SK-N-SH (cell line): ENCODE measurements around the gene GNAS. TPM values are rescaled to one million over a fixed set of nuclear protein-coding genes. Genes with fewer than 3 reads are reported as not detected.
A peak's percentile ranks its signal among the peaks of the same experiment; 100 is the strongest.

Experiments
- CTCF ChIA-PET: fragments of 300-600, 350-600 bp; formaldehyde crosslinking; extraction: SDS; loops from one replicate; lab custom pipeline; 2021; lab: Yijun Ruan, JAX
- POLR2A ChIA-PET: fragments of 350-600 bp; sonication (Branson Sonifier 250); formaldehyde crosslinking; extraction: SDS; loops from one replicate; lab custom pipeline; 2020; ENCODE audit warnings: antibody characterized with exemption, inconsistent platforms; lab: Yijun Ruan, JAX
- DNase-seq: peaks from one replicate; pipeline ENCODE4 v3.0.0; 2012
- H2AFZ ChIP-seq: fragments of 200-600 bp; sonication (generic); 2 replicates; pipeline ENCODE4 v1.8.1; 2016; ENCODE audit warnings: antibody characterized with exemption, mild to moderate bottlenecking, low read depth
- H3F3A ChIP-seq: fragments of 200-600 bp; sonication (generic); replicated peaks from 2 replicates; pipeline ENCODE3; 2016; ENCODE audit warnings: antibody characterized with exemption, mild to moderate bottlenecking; ENCODE audit not compliant: insufficient read depth
- H3K27ac ChIP-seq, 2 experiments: fragments of 200-500 bp in 1 of 2; fragments of 200-600 bp in 1 of 2; sonication (Bioruptor generic) in 1 of 2; sonication (generic), shearing (Covaris generic) in 1 of 2; 2 replicates each; pipeline versions ENCODE4 v1.5.1 to v1.6.1; 2014 to 2016; ENCODE audit warnings: low read depth in 2 of 2, inconsistent platforms in 1 of 2, low read length in 1 of 2, mild to moderate bottlenecking in 1 of 2, mixed read lengths in 1 of 2
- H3K27me3 ChIP-seq: fragments of 200-600 bp; sonication (generic), shearing (Covaris generic); 2 replicates; pipeline ENCODE4 v1.6.1; 2016; ENCODE audit warnings: mixed run types; ENCODE audit not compliant: insufficient read depth
- H3K36me3 ChIP-seq, 2 experiments: fragments of 200-500 bp in 1 of 2; fragments of 200-600 bp in 1 of 2; sonication (Bioruptor generic) in 1 of 2; sonication (generic) in 1 of 2; replicated peaks in 1 of 2; 2 replicates each; pipeline versions ENCODE3 to v1.5.1; 2014 to 2016; ENCODE audit warnings: low read length in 1 of 2, mild to moderate bottlenecking in 1 of 2; ENCODE audit not compliant: insufficient read depth in 2 of 2, control insufficient read depth in 1 of 2
- H3K4me1 ChIP-seq, 2 experiments: fragments of 200-500 bp in 1 of 2; fragments of 200-600 bp in 1 of 2; sonication (Bioruptor generic) in 1 of 2; sonication (generic), shearing (Covaris generic) in 1 of 2; 2 replicates each; pipeline versions ENCODE4 v1.5.1 to v1.6.1; 2014 to 2016; ENCODE audit warnings: low read depth in 1 of 2, low read length in 1 of 2, mixed run types in 1 of 2; ENCODE audit not compliant: insufficient read depth in 2 of 2, control insufficient read depth in 1 of 2
- H3K4me2 ChIP-seq: fragments of 200-600 bp; sonication (generic), shearing (Covaris generic); 2 replicates; pipeline ENCODE4 v1.6.1; 2017; ENCODE audit warnings: mixed run types
- H3K4me3 ChIP-seq, 2 experiments: fragments of 200-500 bp in 1 of 2; fragments of 200-600 bp in 1 of 2; sonication (Bioruptor generic) in 1 of 2; sonication (generic), shearing (Covaris generic) in 1 of 2; 2 replicates each; pipeline versions ENCODE4 v1.5.1 to v1.8.1; 2014 to 2016; ENCODE audit warnings: low read depth in 2 of 2, inconsistent platforms in 1 of 2, low read length in 1 of 2, mild to moderate bottlenecking in 1 of 2, mixed read lengths in 1 of 2, moderate library complexity in 1 of 2
- H3K79me2 ChIP-seq: fragments of 200-600 bp; sonication (generic); 2 replicates; pipeline ENCODE4 v1.8.1; 2017; ENCODE audit warnings: mild to moderate bottlenecking; ENCODE audit not compliant: insufficient read depth
- H3K9ac ChIP-seq: fragments of 200-600 bp; sonication (generic); 2 replicates; pipeline ENCODE4 v1.6.1; 2017; ENCODE audit warnings: mixed run types
- H3K9me2 ChIP-seq: fragments of 200-600 bp; sonication (generic); 2 replicates; pipeline ENCODE4 v1.6.1; 2017; ENCODE audit warnings: mixed run types
- H3K9me3 ChIP-seq: fragments of 200-600 bp; sonication (generic); 2 replicates; pipeline ENCODE4 v1.6.1; 2017; ENCODE audit warnings: mixed run types, mild to moderate bottlenecking, moderate library complexity
- H4K20me1 ChIP-seq: fragments of 200-600 bp; sonication (generic); 2 replicates; pipeline ENCODE4 v1.6.1; 2017; ENCODE audit warnings: mild to moderate bottlenecking, mixed run types; ENCODE audit not compliant: insufficient read depth
- EP300 ChIP-seq, 2 experiments: IDR thresholded peaks; 2 replicates each; pipeline versions ENCODE4 v1.4.0 to v1.6.1; 2012; ENCODE audit warnings: borderline replicate concordance in 1 of 2, low read depth in 1 of 2, low read length in 1 of 2
- GABPA ChIP-seq: IDR thresholded peaks from 2 replicates; pipeline ENCODE4 v1.4.0; 2012; ENCODE audit warnings: low read depth, mild to moderate bottlenecking
- GATA2 ChIP-seq: sonication (generic); formaldehyde crosslinking; IDR thresholded peaks from 2 replicates; pipeline ENCODE4 v1.5.0; 2020; ENCODE audit warnings: mild to moderate bottlenecking, missing genetic modification reagents
- MAX ChIP-seq: IDR thresholded peaks from 2 replicates; pipeline ENCODE4 v1.4.0; 2012; ENCODE audit warnings: low read depth
- MXI1 ChIP-seq: IDR thresholded peaks from 2 replicates; pipeline ENCODE4 v1.6.1; 2012; ENCODE audit warnings: mild to moderate bottlenecking, low read depth, low read length, improper control_type of control experiment
- POLR2AphosphoS5 ChIP-seq: IDR thresholded peaks from 2 replicates; pipeline ENCODE4 v1.6.1; 2012; ENCODE audit warnings: low read depth, low read length
- RAD21 ChIP-seq: IDR thresholded peaks from 2 replicates; pipeline ENCODE4 v1.6.1; 2012; ENCODE audit warnings: mild to moderate bottlenecking, low read length
- RFX5 ChIP-seq: IDR thresholded peaks from 2 replicates; pipeline ENCODE4 v1.6.1; 2012; ENCODE audit warnings: mild to moderate bottlenecking, improper control_type of control experiment, low read length
- RXRA ChIP-seq: IDR thresholded peaks from 2 replicates; pipeline ENCODE4 v1.4.0; 2012; ENCODE audit warnings: low read depth, mild to moderate bottlenecking, borderline replicate concordance
- SMC3 ChIP-seq: IDR thresholded peaks from 2 replicates; pipeline ENCODE4 v1.6.1; 2012; ENCODE audit warnings: low read depth, low read length, improper control_type of control experiment
- TAF1 ChIP-seq: IDR thresholded peaks from 2 replicates; pipeline ENCODE4 v1.6.1; 2012; ENCODE audit warnings: low read depth, mild to moderate bottlenecking, low read length, moderate library complexity, borderline replicate concordance
- USF1 ChIP-seq: IDR thresholded peaks from 2 replicates; pipeline ENCODE4 v1.4.0; 2012; ENCODE audit warnings: low read depth, borderline replicate concordance
- WGBS: methylation state at CpG from one replicate; pipeline ENCODE4 v1.1.6; 2017; ENCODE audit warnings: low lambda C conversion rate; 5-methylcytosine and 5-hydroxymethylcytosine counted together
- polyA plus RNA-seq, 3 experiments: library from polyadenylated mRNA; depleted of rRNA; stranded (reverse); fragments of >200 nt; gene quantifications; 2 replicates each; pipeline ENCODE4 v1.2.3, GENCODE V29; 2012
- TF ChIP-seq, protein P1 (sequence below): IDR thresholded peaks from 2 replicates; pipeline ENCODE4 v1.6.1; 2012; ENCODE audit warnings: mild to moderate bottlenecking, low read depth, low read length, moderate library complexity

GNAS gene
- polyA plus RNA-seq, 1 of the 3 experiments (the other 2 are of a cell fraction), result 1,562 TPM

DNA sequence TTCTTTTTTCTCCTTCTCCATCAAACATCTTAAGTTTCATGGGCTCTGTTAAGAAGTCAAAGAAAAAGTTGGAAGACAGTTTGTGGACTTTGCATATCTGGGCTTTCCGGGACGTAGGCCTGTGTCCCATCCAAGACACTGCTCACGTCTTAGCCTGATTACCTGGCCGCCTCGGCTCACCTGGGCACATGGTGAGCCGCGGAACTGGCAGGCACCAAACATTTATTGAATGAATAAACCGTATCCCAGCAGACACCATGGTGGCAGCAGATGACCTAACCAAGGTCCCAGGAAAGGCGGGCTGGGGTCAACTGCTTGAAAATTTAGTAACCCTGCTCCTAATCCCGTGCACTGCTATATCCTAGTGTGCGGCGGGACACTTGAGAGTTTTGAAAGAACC lies 35.6 kb downstream of the GNAS start:
- no peak for DNase-seq
- ChIA-PET CTCF (no interaction called here), POLR2A (no interaction called here)
- no peak overlapping the region; a peak in 1 of 4 replicates for H3K27ac ChIP-seq
- H3K9ac ChIP-seq, result peak overlapping the region; percentile 72
- WGBS, result 72% methylated on average over 12 of the region's 12 CpGs
- peak overlapping the region; percentile 60 to 69 for H3K4me3 ChIP-seq
- no peaks in the 10 kb centered on the region for H3K9me3 ChIP-seq
- peaks cover 13% of the 10 kb centered on the region for H3F3A ChIP-seq
- H3K27me3 ChIP-seq, result no peaks in the 10 kb centered on the region
- H3K36me3 ChIP-seq, result peaks cover 0 to 9% of the 10 kb centered on the region in 2 experiments
- H2AFZ ChIP-seq, result peak overlapping the region; percentile 72; the same call in 1 of the 2 replicates
- H3K4me1 ChIP-seq, result peaks cover 0 to 14% of the 10 kb centered on the region in 2 experiments; a peak in 2 of 4 replicates
- no peaks in the 10 kb centered on the region for H3K9me2 ChIP-seq
- H3K4me2 ChIP-seq, result peak overlapping the region; percentile 74
- H3K79me2 ChIP-seq, result peaks cover 24% of the 10 kb centered on the region
- no peak for TF ChIP-seq RFX5
- no peak for TF ChIP-seq GATA2 (CRISPR knock-in tag)
- TF ChIP-seq SMC3, result no peak
- TF ChIP-seq POLR2AphosphoS5, result no peak
- TF ChIP-seq USF1, result no peak
- TF ChIP-seq RAD21, result no peak
- TF ChIP-seq GABPA, result no peak
- no peak for TF ChIP-seq RXRA
- no peak for TF ChIP-seq MAX
- peaks cover 4% of the 10 kb centered on the region; the same call in 1 of the 2 replicates for H4K20me1 ChIP-seq

DNA sequence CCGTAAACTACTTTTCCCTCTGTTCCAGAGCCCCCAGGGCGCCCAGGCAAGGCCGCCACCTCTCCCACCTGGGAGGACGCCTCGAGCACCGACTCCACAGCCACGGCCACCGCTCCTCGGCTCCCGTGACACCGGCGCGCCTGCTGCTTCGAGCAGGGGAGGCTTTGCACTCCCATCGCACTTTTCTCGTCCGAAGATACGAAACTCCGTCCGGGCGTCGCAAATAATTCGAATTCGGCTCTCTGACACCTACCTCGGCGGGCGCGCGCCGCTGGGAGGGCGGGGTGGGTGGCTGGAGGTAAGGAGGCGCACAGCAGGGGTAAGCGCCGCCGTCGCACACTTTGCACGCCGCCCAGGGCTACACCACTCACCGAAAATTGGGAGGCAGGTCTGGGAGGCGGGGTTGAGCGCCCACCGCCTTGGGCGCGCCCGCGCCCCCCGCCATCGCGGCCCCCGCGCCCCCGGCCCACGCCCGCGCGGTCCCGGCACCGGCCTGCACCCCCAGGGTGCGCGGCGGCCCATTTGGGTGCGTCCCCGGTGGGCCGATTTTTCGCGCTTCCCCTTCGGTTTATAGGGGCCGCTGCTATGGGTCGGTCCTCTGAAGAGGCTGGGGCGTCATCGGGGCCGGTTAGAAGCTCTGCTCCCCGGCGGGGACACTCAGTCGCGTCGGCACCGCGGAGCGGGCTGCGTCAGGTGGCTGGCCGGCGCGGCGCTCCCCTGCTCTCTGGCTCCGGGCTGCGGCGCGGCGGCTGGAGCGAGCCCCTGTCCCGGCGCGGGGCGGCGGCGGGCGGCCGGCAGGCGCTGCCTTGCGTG lies 36.2 kb downstream of the GNAS start:
- peak overlapping the region; percentile 50 to 71; a peak in 3 of 4 replicates for H3K27ac ChIP-seq
- peak; percentile 87 for DNase-seq
- POLR2A ChIA-PET, result interaction anchor here (0.6 to 1.0 kb wide), 5 partner anchors 9 to 501 kb away, joined by 3 to 5 read pairs (median 4); partner anchors contain the start of gene ATP5F1E

More for the DNA sequence above, 36.2 kb downstream of the GNAS start:
- TF ChIP-seq EP300 (IDR thresholded peaks at IDR 0.05; ENCODE audit: borderline replicate concordance in 1 of 2, low read depth in 1 of 2, low read length in 1 of 2) (no peak), GATA2 (CRISPR knock-in tag) (no peak), TAF1 (peak; percentile 91), POLR2AphosphoS5 (peak; percentile 93), MXI1 (peak; percentile 16; the same call in 1 of the 2 replicates)
- TF ChIP-seq, protein P1, sequence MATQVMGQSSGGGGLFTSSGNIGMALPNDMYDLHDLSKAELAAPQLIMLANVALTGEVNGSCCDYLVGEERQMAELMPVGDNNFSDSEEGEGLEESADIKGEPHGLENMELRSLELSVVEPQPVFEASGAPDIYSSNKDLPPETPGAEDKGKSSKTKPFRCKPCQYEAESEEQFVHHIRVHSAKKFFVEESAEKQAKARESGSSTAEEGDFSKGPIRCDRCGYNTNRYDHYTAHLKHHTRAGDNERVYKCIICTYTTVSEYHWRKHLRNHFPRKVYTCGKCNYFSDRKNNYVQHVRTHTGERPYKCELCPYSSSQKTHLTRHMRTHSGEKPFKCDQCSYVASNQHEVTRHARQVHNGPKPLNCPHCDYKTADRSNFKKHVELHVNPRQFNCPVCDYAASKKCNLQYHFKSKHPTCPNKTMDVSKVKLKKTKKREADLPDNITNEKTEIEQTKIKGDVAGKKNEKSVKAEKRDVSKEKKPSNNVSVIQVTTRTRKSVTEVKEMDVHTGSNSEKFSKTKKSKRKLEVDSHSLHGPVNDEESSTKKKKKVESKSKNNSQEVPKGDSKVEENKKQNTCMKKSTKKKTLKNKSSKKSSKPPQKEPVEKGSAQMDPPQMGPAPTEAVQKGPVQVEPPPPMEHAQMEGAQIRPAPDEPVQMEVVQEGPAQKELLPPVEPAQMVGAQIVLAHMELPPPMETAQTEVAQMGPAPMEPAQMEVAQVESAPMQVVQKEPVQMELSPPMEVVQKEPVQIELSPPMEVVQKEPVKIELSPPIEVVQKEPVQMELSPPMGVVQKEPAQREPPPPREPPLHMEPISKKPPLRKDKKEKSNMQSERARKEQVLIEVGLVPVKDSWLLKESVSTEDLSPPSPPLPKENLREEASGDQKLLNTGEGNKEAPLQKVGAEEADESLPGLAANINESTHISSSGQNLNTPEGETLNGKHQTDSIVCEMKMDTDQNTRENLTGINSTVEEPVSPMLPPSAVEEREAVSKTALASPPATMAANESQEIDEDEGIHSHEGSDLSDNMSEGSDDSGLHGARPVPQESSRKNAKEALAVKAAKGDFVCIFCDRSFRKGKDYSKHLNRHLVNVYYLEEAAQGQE, result peak; percentile 39; the same call in 1 of the 2 replicates
- Histone ChIP-seq H3K9ac (peak overlapping the region; percentile 72), H3K4me2 (peak overlapping the region; percentile 74), H4K20me1 (peaks cover 10% of the 10 kb centered on the region), H3K4me1 (peaks cover 0 to 10% of the 10 kb centered on the region in 2 experiments; a peak in 2 of 4 replicates), H3K9me3 (no peaks in the 10 kb centered on the region), H3F3A (peaks cover 14% of the 10 kb centered on the region), H3K36me3 (peaks cover 4 to 9% of the 10 kb centered on the region in 2 experiments), H3K4me3 (peak overlapping the region; percentile 65 to 69), H3K27me3 (no peaks in the 10 kb centered on the region), H3K9me2 (no peaks in the 10 kb centered on the region), H3K79me2 (peaks cover 30% of the 10 kb centered on the region), H2AFZ (peak overlapping the region; percentile 72; the same call in 1 of the 2 replicates)
- CTCF ChIA-PET, result no interaction called here
- 82% methylated on average over 67 of the region's 101 CpGs for WGBS
